DOHH2 (cell line): ENCODE results near the gene TNNT2.

Experiments used
- CTCF ChIP-seq: fragments of 200-600 bp; sonication (generic); IDR thresholded peaks from one replicate; pipeline ENCODE4 v1.5.1; 2014; ENCODE audit warnings: antibody characterized with exemption, mild to moderate bottlenecking, low read depth, low read length; ENCODE audit not compliant: poor library complexity, severe bottlenecking
- EZH2phosphoT487 ChIP-seq: fragments of 200-600 bp; sonication (generic); IDR thresholded peaks from 2 replicates; pipeline ENCODE4 v1.6.1; 2017; ENCODE audit warnings: borderline replicate concordance, mild to moderate bottlenecking, antibody characterized with exemption, low read length, moderate library complexity, mixed read lengths

DNA sequence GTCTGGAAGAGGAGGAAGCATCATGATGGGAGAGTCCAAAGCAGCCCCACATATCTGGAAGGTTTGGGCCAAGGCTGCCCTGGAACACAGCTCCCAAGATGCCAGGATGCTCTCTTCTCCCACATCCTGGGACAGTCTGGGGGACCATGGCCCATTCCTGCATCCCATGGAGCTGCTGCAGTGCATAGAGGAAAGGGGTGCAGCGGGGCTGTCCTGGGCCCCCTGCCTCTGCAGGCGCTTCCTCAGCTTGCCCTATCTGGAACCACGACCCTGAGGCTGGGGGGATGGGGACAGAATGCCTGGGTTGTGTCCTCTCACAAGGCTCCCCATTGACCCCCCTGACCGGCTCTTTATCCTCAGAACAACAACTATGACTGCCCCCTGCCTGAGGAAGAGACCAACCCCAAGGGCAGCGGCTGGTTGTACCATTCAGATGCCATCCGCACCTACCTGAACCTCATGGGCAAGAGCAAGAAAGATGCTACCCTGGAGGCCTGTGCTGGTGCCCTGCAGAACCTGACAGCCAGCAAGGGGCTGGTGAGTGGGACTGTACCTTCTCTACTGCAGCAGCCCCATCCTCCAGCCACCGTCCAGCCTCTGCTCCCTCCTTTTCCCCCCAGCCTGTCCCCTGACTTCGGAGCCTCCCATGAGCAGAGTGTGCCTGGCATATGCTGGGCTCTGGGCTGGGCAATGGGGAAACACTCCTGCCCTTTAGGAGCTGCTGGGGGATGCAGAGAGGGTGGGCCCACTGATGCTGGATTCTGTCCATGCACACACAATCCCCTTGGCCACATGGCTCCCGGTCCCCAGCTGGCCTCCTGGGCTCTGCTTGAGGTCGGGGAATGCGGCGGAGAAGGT lies 54.6 kb downstream of the TNNT2 start:
- TF ChIP-seq CTCF, result no peak
- no peak for TF ChIP-seq EZH2phosphoT487
